GM19328 (cell line): ENCODE results near the gene F8.

ENCODE experiments used
- ATAC-seq: cut with Tn5 transposase; IDR thresholded peaks from one replicate; pipeline ENCODE4 v1.9.1; 2021; ENCODE audit warnings: mild to moderate bottlenecking, moderate library complexity; ENCODE audit not compliant: unreplicated experiment

Gene F8

GRCh38 chrX:154793084-154793795 is 229.3 kb downstream of the F8 start:
- ATAC-seq: no peak

- no peak for ATAC-seq
These were observed 230.6 kb downstream of the F8 start for GRCh38 chrX:154791939-154792338.

GRCh38 chrX:154791467-154791866 is 231.1 kb downstream of the F8 start:
- ATAC-seq: no peak
